GM21526 (cell line): Measurements from ENCODE around the gene NOTCH1.

ENCODE experiments used
- ATAC-seq: cut with Tn5 transposase; IDR thresholded peaks from one replicate; pipeline ENCODE4 v1.9.1; 2021; ENCODE audit warnings: moderate library complexity; ENCODE audit not compliant: unreplicated experiment, low FRiP score

The NOTCH1 gene

DNA sequence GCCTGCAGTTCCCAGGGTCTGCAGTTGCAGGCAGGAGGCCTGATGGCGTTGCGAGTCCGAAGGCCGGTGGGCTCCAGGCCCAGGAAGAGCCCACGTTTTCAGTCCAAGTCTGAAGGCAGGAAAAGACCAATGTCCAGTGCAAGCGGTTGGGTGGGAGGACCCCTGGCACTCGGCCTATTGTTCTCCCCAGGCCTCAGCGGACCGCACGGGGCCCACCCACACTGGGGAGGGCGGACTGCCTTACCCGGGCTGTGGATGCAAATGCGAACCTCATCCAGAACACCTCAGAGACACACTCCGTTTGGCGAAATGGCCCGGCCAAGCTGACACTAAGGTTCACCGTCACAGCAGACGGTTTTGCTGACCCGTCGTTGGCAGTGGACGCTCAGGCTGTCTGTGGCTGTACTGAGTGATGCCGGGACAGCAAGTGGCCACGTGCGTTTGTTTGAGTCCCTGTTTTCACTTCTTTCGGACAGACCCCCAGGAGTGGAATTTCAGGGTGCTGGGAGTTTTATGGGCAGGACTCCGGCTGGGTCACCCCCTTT is 52.8 kb downstream of the NOTCH1 start:
- no peak for ATAC-seq

DNA sequence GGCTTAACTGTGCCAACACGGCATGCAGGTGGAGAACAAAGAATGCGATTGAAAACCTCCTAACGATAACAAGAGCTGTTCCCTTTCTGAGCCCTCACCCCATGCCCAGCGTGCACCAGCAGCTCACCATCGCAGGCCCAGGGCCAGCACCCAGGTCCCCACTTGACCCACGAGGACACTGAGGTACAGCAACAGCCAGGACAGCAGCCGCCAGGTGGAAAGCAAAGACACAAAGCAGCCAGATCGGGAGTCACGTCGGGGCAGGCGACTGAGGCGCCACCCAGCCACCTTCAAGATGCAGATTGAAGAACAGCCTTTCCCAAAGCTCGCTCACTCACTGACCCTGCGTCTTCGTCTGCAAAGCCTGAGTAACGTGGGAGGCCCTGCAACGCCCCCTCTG is 56.1 kb downstream of the NOTCH1 start:
- no peak for ATAC-seq

GRCh38 chr9:136488247-136489214 is 57.3 kb downstream of the NOTCH1 start:
- ATAC-seq, result no peak

DNA sequence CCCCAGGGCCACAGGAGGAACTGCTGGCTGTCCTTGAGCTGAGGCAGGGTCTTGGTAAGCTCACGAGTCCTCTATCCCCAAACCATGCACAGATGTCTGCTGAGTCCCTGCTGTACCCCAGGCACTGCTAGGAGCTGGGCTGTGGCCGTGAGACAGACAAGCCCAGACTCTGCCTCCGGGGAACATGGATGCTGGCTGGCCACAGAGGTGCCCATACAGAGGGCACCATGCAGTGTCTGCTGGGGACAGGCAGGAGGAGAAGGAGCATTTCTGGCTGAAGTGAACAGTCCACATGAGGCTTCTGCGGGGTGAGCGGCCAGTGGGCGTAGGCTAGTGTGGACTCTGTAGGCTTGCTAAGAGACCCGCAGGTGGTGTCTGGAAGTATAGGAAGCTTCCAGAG is 58.2 kb downstream of the NOTCH1 start:
- no peak for ATAC-seq

DNA sequence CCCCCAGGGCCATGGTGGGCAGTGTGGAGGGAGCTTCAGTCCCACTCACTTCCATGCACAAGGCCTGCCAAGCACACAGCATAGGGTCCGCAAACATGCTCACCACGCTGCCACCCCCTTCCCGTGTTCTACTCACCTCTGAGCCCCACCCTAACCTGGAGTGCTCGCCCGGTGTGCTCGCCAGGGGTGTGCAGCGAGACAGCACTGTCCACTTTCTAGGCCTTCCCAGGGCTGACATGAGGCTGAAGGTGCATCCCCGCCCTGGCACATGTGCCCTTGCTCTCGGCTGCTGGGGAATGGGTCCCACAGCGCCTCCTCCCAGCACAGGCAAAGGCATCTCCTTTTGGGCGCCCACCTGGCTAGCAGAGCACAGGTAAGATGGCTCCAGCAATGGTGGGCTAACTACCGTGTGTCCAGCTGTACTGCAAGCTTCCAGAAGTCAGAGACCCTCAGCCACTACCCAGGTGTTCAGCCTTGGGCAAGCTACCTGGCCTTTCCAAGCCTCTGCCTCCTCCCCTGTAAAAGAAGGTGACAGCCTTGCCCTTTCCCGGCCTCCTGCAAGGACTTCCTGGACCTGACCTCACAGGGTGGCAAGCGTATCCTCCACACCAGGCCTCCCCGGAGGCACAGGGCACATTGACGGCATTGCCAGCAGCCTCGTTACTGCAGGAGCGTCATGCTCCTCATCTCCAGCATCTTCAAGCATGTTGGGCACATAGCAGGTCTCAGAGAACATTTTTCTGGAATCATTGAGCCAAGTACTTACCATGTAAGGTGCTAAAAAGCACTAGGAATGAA is 58.8 kb downstream of the NOTCH1 start:
- ATAC-seq, result no peak

GRCh38 chr9:136486131-136486530 is 59.7 kb downstream of the NOTCH1 start:
- no peak for ATAC-seq

DNA sequence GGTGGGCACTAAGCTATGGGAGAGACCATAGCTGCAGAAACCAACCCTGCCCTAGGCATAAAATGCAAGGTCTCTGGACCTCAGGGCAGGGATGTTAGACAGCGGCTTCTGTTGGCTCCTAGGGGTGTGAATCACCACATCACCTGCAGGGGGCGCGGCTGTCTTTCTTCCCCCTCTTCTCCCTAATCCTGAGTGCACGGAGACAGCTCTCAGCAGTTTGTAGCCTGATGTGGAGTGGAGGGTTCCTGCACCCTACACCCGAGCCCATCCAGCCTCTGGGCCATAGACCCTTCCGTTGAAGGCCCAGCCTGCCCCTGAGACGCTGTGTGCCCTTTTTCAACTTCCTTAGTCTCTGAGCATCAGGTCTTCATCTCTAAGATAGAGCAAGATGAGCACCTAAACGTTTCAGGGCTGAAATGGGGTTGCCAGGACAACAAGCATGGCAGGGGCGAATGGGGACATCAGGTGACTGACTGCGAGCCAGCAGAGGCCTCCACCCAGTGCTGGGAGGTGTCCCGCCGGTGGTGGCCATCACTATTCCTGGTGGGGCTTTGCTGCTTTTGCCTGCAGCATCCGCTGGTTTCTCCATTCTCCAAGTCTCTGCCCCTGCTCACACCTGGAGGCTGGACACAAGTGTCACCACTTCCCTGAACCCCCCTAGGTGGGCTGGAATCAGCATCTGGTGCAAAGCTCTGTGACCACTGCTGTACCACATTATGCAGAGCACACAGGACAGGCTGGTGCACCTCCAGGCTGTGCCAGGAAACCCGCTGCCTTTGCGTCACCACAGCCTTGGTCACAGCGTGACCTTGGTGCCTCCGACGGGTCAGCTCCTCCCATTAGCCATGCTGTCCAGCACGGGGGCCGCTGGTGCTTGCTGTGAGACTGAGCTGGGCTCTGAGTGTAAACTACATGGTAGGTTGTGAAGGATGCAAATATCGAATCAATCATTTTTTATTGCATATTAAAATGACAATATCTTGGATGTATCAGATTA is 60.5 kb downstream of the NOTCH1 start:
- no peak for ATAC-seq

- no peak for ATAC-seq
Observed at GRCh38 chr9:136484153-136485048, 61.4 kb downstream of the NOTCH1 start.

- peak; percentile 52 for ATAC-seq
Observed at GRCh38 chr9:136483589-136484152, 62.2 kb downstream of the NOTCH1 start.

DNA sequence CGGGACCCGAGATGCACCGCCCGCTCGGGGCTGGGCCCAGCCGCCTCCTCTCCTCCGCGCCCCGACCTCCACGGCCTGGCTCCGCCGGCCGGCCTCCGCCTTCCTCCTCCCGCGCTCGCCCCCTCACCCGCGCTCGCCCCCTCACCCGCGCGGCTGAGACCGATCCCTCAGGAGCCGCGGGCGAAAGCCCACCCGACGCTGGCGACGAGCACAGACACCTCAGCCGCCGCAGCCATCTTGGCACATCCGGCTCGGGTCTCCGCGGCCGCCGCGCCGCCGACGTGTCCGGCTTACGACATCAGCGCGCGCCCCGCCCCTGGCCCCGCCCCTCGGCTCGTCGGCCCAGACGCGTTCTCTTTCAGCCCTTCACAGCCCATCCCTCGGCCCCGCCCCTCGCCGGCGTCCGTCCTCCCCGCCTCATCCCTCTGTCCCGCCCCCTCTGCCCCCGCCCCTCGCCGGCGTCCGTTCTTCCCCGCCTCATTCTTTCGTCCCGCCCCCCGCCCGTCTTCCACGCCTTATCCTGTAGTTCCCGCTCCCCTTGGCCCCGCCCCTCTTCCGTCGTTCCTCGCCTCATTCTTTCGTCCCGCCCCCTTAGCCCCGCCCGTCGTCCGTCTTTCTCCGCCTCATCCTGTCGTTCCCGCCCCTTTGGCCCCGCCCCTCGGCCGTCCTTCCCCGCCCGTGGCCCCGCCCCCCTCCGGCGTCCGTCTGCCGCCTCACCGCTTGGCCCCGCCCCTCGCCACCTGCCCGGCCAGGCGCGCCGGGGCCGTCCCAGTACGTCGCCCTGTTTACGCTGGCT is 62.9 kb downstream of the NOTCH1 start, which contains the start of gene SEC16A:
Gene SEC16A (minus strand): TSS at position 248 of the 796 bp plus-strand sequence. CDS start 5,425 bp downstream, outside the sequence.
- ATAC-seq, result peak; percentile 43

DNA sequence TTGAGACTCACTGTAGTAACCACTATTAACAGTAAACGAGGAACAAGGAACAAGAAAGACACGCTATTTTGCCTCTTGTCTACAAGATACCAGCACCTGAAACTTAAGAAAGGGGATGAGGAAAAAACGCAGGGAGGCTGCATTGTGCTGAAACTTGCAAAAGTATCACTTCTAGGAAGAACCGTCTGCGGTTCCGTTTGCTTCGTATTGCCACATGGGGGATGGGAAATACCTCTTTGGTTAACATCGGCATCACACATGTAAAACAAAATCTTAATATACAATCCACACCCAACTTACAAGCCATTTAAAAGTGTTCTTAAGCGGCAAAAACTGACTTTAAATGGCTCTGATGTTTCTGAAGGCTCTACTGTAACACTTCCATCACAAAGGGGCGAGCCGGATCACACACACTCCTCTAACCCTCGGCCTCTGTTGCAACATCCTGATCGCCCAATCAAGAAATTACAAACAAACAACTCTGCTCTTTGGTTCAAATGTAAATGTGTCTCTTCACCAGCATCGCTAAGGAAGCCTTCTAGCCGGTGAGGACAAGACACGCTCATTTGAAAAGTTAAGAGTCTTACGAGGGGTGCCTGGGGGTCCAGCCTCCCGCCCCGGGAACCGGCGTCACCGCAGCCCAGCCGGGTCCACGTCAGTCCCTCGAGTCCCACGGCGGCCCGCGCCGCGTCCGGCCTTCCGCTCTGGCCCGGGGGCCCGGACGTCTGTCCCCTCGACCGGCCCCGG is 63.6 kb downstream of the NOTCH1 start:
- ATAC-seq, result no peak

- no peak for ATAC-seq
Observed at GRCh38 chr9:136481558-136481957, 64.3 kb downstream of the NOTCH1 start.

- ATAC-seq, result no peak
Observed at GRCh38 chr9:136476369-136477150, 69.3 kb downstream of the NOTCH1 start.

DNA sequence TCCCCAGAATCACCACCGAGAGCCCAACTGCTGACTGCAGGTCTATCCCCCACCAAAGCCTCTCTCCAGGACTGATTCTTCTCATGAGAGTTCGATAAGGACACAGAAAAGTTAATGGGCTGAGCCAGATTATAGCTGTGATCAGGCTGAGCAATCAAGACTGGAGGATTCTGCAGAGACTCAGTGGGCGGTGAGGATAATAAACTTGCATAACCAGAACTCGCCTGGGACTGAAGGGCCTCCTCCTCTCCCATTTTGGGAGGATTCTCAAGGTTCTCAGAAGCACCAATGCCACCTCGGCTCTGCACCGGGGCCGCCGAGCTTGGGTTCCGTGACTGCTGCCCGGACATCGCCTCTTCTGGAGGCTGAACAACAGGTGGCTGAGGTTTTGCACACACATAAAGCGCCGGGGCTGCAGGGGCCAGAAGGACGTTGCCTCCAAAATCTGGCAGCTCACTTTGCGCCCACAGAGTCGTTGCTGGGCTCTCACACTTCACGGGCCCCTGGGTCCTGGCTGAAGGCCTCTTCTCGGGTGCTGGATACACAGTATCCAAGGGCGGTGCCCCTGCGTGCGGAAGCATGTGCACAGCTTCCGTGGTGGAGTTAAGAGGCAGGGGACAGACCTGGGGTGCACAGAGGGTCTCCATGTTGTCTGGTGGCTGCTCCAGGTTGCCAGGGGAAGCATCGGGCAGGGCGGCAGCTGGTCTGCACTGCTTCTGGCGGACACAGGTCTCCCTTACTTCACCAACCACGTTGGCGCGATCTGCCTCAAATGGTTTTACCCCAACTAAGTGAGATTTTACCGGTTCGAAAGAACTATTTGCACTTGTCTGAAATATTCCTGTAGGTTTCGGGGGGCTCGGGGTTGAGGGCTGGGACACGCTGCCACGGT is 70.6 kb downstream of the NOTCH1 start:
- no peak for ATAC-seq

DNA sequence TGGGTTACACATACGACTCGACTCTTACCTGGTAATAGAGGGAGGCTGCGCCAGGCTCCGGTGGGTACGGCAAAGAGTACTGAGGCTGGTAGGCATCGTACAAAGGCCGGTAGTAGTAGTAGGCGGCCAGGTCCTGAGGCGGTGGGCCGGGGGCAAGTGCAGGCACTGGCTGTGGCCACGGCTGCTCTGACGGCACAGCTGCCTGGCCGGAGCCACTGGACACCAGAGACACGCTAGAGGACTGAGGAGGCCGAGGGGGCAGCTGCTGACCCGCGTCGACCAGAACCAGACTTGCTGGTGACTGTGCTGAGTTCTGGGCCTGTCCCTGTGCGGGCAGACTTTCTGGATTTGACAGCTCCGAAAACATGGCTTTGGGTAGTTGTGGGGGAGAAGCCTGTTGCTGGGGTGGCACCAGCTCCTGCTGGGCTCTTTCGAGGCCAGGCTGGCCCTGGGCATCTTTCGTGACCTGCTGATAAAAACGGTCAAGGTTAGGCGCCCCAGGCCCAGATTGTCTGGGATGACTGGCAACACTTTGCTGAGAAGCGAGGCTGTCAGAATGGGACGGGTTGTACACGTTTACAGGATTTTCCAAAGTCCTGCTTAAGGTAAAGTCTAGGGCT is 71.7 kb downstream of the NOTCH1 start:
- ATAC-seq, result no peak
